GM18951 (cell line): ENCODE measurements around the gene TEX14.
"Not testable (repeated sequence)": the region's sequence is repeated elsewhere in the genome, so short reads cannot be mapped to it uniquely, and the experiment has no call there.

Experiments used
- POLR2A ChIP-seq: IDR thresholded peaks from 4 replicates; pipeline ENCODE4 v1.6.1; 2011; ENCODE audit warnings: mild to moderate bottlenecking; ENCODE audit not compliant: insufficient read length, insufficient read depth; ENCODE audit errors: extremely low read depth
- in situ Hi-C: fragments of 300-500 bp; cut with MboI; formaldehyde crosslinking; loops from one replicate; pipeline ENCODE4 v1.12.0; 2022; ENCODE audit warnings: low sequenced_read_pairs, mixed read lengths, inconsistent platforms; ENCODE audit not compliant: unreplicated experiment

The TEX14 gene

GRCh38 chr17:58694826-58695225 lies 3.0 kb upstream of the TEX14 start:
- in situ Hi-C loops: no loop called here

GRCh38 chr17:58694302-58694701 lies 2.5 kb upstream of the TEX14 start:
- TF ChIP-seq POLR2A: no peak
- in situ Hi-C loops: no loop called here

More at GRCh38 chr17:58694826-58695225, 3.0 kb upstream of the TEX14 start:
- no peak for TF ChIP-seq POLR2A

GRCh38 chr17:58693751-58694150 lies 1.9 kb upstream of the TEX14 start:
- no peak for TF ChIP-seq POLR2A
- in situ Hi-C loops: no loop called here

GRCh38 chr17:58693208-58693607 lies 1.4 kb upstream of the TEX14 start:
- TF ChIP-seq POLR2A: no peak
- in situ Hi-C loops: no loop called here

- peak; percentile 96 for TF ChIP-seq POLR2A
Observed at GRCh38 chr17:58692239-58693055, 602 bp upstream of the TEX14 start, which contains the start of gene RAD51C. RAD51C (plus strand) TSS chr17:58692602; CDS start chr17:58692644, 42 bp downstream.

GRCh38 chr17:58690033-58690432 lies 1.8 kb downstream of the TEX14 start:
- in situ Hi-C loops: not testable (repeated sequence)

More at GRCh38 chr17:58692239-58693055, 602 bp upstream of the TEX14 start, which contains the start of gene RAD51C:
- in situ Hi-C loops: no loop called here

GRCh38 chr17:58688521-58688920 lies 3.3 kb downstream of the TEX14 start:
- TF ChIP-seq POLR2A: no peak
- in situ Hi-C loops: no loop called here

- in situ Hi-C loops: no loop called here
- no peak for TF ChIP-seq POLR2A
Observed at GRCh38 chr17:58686980-58687379, 4.9 kb downstream of the TEX14 start.

- in situ Hi-C loops: not testable (repeated sequence)
Observed at GRCh38 chr17:58684462-58684861, 7.4 kb downstream of the TEX14 start.

GRCh38 chr17:58684003-58684402 lies 7.8 kb downstream of the TEX14 start:
- in situ Hi-C loops: no loop called here
- TF ChIP-seq POLR2A: no peak

GRCh38 chr17:58680038-58680369 lies 11.8 kb downstream of the TEX14 start:
- TF ChIP-seq POLR2A: no peak
- in situ Hi-C loops: no loop called here

- in situ Hi-C loops: no loop called here
- TF ChIP-seq POLR2A: no peak
Observed at GRCh38 chr17:58679263-58680037, 12.4 kb downstream of the TEX14 start.

- in situ Hi-C loops: not testable (repeated sequence)
Observed at GRCh38 chr17:58678287-58678686, 13.6 kb downstream of the TEX14 start.
